Measurements from ENCODE around the gene TNNI3K.

DNA sequence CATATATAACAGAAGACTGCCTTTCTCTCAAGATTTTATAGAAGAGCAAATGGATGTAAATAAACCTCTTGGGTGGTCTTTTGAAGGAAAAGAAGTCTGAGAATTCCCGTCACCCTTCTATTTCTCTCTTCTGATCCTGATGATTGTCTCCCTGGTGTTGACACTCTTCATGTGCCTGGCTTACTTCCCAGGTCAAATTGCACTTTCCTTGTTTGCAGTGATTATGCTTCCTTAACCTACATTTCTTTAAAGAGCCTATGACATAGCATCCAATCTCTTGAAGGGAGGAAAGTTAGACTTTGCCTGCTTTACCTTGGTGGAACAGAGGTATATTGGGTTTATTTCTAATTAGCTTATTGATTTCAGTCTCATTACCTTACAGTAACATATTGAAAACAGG is 197.1 kb downstream of the TNNI3K start:
- TF ChIP-seq, protein P1, sequence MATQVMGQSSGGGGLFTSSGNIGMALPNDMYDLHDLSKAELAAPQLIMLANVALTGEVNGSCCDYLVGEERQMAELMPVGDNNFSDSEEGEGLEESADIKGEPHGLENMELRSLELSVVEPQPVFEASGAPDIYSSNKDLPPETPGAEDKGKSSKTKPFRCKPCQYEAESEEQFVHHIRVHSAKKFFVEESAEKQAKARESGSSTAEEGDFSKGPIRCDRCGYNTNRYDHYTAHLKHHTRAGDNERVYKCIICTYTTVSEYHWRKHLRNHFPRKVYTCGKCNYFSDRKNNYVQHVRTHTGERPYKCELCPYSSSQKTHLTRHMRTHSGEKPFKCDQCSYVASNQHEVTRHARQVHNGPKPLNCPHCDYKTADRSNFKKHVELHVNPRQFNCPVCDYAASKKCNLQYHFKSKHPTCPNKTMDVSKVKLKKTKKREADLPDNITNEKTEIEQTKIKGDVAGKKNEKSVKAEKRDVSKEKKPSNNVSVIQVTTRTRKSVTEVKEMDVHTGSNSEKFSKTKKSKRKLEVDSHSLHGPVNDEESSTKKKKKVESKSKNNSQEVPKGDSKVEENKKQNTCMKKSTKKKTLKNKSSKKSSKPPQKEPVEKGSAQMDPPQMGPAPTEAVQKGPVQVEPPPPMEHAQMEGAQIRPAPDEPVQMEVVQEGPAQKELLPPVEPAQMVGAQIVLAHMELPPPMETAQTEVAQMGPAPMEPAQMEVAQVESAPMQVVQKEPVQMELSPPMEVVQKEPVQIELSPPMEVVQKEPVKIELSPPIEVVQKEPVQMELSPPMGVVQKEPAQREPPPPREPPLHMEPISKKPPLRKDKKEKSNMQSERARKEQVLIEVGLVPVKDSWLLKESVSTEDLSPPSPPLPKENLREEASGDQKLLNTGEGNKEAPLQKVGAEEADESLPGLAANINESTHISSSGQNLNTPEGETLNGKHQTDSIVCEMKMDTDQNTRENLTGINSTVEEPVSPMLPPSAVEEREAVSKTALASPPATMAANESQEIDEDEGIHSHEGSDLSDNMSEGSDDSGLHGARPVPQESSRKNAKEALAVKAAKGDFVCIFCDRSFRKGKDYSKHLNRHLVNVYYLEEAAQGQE (IDR thresholded peaks at IDR 0.05; ENCODE audit: insufficient replicate concordance, low read depth), result no peak
- TF ChIP-seq, protein P2, sequence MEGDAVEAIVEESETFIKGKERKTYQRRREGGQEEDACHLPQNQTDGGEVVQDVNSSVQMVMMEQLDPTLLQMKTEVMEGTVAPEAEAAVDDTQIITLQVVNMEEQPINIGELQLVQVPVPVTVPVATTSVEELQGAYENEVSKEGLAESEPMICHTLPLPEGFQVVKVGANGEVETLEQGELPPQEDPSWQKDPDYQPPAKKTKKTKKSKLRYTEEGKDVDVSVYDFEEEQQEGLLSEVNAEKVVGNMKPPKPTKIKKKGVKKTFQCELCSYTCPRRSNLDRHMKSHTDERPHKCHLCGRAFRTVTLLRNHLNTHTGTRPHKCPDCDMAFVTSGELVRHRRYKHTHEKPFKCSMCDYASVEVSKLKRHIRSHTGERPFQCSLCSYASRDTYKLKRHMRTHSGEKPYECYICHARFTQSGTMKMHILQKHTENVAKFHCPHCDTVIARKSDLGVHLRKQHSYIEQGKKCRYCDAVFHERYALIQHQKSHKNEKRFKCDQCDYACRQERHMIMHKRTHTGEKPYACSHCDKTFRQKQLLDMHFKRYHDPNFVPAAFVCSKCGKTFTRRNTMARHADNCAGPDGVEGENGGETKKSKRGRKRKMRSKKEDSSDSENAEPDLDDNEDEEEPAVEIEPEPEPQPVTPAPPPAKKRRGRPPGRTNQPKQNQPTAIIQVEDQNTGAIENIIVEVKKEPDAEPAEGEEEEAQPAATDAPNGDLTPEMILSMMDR (IDR thresholded peaks at IDR 0.05; ENCODE audit: insufficient read depth, low read length), result no peak
- no peak for TF ChIP-seq POLR2AphosphoS5 (IDR thresholded peaks at IDR 0.05; ENCODE audit: low read depth)

All from HL-60 (cell line).